Neural cell (in vitro differentiated cells): ENCODE results near the gene ADCYAP1. TPM values are rescaled to one million over a fixed set of nuclear protein-coding genes. Genes with fewer than 3 reads are reported as not detected.

Experiments
- H2AFZ ChIP-seq: fragments of 200-600, 300-800 bp; sonication (generic), shearing (Covaris generic); 2 replicates; pipeline ENCODE4 v1.6.0; 2014; ENCODE audit warnings: low read depth, mild to moderate bottlenecking, antibody characterized with exemption, low read length, moderate library complexity
- H3F3A ChIP-seq: fragments of 200-600 bp; shearing (Covaris generic); 2 replicates; pipeline ENCODE4 v1.6.1; 2016; ENCODE audit warnings: mild to moderate bottlenecking, moderate library complexity, mixed read lengths, antibody characterized with exemption, low read length; ENCODE audit not compliant: insufficient read depth, poor library complexity, severe bottlenecking
- H3K27ac ChIP-seq: fragments of 200-600, 300-800 bp; sonication (generic), shearing (Covaris generic); 2 replicates; pipeline ENCODE4 v1.5.1; 2014; ENCODE audit warnings: mild to moderate bottlenecking, low read length, moderate library complexity
- H3K27me3 ChIP-seq: fragments of 300-800, 200-600 bp; sonication (generic), shearing (Covaris generic); 2 replicates; pipeline ENCODE4 v1.6.0; 2014; ENCODE audit warnings: mild to moderate bottlenecking, low read depth, low read length, moderate library complexity; ENCODE audit not compliant: insufficient read depth
- H3K36me3 ChIP-seq: fragments of 300-800, 200-600 bp; sonication (generic), shearing (Covaris generic); 2 replicates; pipeline ENCODE4 v1.5.1; 2014; ENCODE audit warnings: mild to moderate bottlenecking, antibody characterized with exemption, low read length, moderate library complexity; ENCODE audit not compliant: insufficient read depth
- H3K4me2 ChIP-seq: fragments of 300-800, 200-600 bp; sonication (generic), shearing (Covaris generic); 2 replicates; pipeline ENCODE4 v1.6.0; 2014; ENCODE audit warnings: mild to moderate bottlenecking, low read length
- H3K4me3 ChIP-seq: fragments of 300-800, 200-600 bp; sonication (generic), shearing (Covaris generic); 2 replicates; pipeline ENCODE4 v1.5.1; 2014; ENCODE audit warnings: mild to moderate bottlenecking, low read length, moderate library complexity
- H3K79me2 ChIP-seq: fragments of 200-600 bp; shearing (Covaris generic); replicated peaks from 2 replicates; pipeline ENCODE4 v1.6.0; 2014; ENCODE audit warnings: mild to moderate bottlenecking, low read length, moderate library complexity; ENCODE audit not compliant: insufficient read depth
- H3K9ac ChIP-seq: fragments of 300-800, 200-600 bp; sonication (generic), shearing (Covaris generic); 2 replicates; pipeline ENCODE4 v1.6.1; 2016; ENCODE audit warnings: mild to moderate bottlenecking, low read length, mixed read lengths
- H3K9me2 ChIP-seq: fragments of 200-600 bp; shearing (Covaris generic); 2 replicates; pipeline ENCODE4 v1.6.1; 2016; ENCODE audit warnings: mild to moderate bottlenecking, low read length, mixed read lengths; ENCODE audit not compliant: insufficient read depth
- H3K9me3 ChIP-seq: fragments of 200-600, 300-800 bp; sonication (generic), shearing (Covaris generic); 2 replicates; pipeline ENCODE4 v1.6.1; 2016; ENCODE audit warnings: mild to moderate bottlenecking, mixed run types, low read length, moderate library complexity, mixed read lengths
- H4K20me1 ChIP-seq: fragments of 200-600 bp; shearing (Covaris generic); 2 replicates; pipeline ENCODE4 v1.6.1; 2016; ENCODE audit warnings: mild to moderate bottlenecking, mixed run types; ENCODE audit not compliant: insufficient read depth
- CTCF ChIP-seq: fragments of 450-650 bp; IDR thresholded peaks from 2 replicates; pipeline ENCODE4 v1.5.1; 2014; ENCODE audit warnings: antibody characterized with exemption, mild to moderate bottlenecking, moderate library complexity; ENCODE audit not compliant: poor library complexity, severe bottlenecking
- EP300 ChIP-seq: fragments of 450-650 bp; conservative IDR thresholded peaks from 2 replicates; pipeline ENCODE4 v1.6.1; 2014; ENCODE audit warnings: antibody characterized with exemption, mild to moderate bottlenecking, moderate library complexity; ENCODE audit not compliant: poor library complexity, severe bottlenecking
- EZH2 ChIP-seq: fragments of 200-600, 300-800 bp; shearing (Covaris generic), sonication (generic); IDR thresholded peaks from 2 replicates; pipeline ENCODE4 v1.6.1; 2014; ENCODE audit warnings: antibody characterized with exemption, low read length, borderline replicate concordance, mild to moderate bottlenecking; ENCODE audit not compliant: insufficient read depth, poor library complexity, severe bottlenecking
- MXI1 ChIP-seq: fragments of 450-650 bp; conservative IDR thresholded peaks from 2 replicates; pipeline ENCODE4 v1.6.1; 2014; ENCODE audit warnings: antibody characterized with exemption, mild to moderate bottlenecking; ENCODE audit not compliant: poor library complexity, severe bottlenecking
- POLR2AphosphoS5 ChIP-seq: IDR thresholded peaks from 2 replicates; pipeline ENCODE4 v1.6.1; 2012
- RAD21 ChIP-seq: fragments of 450-650 bp; conservative IDR thresholded peaks from 2 replicates; pipeline ENCODE4 v1.6.1; 2014; ENCODE audit warnings: antibody characterized with exemption, mild to moderate bottlenecking, moderate library complexity
- SMC3 ChIP-seq: fragments of 450-650 bp; conservative IDR thresholded peaks from 2 replicates; pipeline ENCODE4 v1.6.1; 2014; ENCODE audit warnings: antibody characterized with exemption, mild to moderate bottlenecking, moderate library complexity; ENCODE audit not compliant: poor library complexity
- TAF1 ChIP-seq: IDR thresholded peaks from 2 replicates; pipeline ENCODE4 v1.6.1; 2012; ENCODE audit warnings: low read depth
- polyA plus RNA-seq: library from polyadenylated mRNA; depleted of rRNA; stranded (reverse); fragments of >200 nt; gene quantifications from 2 replicates; pipeline ENCODE4 v1.2.3, GENCODE V29; 2014
- TF ChIP-seq, protein P1 (sequence below): IDR thresholded peaks from 2 replicates; pipeline ENCODE4 v1.6.1; 2012; ENCODE audit warnings: borderline replicate concordance

Gene ADCYAP1
- polyA plus RNA-seq, 1 donor from 2014 or later = 0.98 TPM

DNA sequence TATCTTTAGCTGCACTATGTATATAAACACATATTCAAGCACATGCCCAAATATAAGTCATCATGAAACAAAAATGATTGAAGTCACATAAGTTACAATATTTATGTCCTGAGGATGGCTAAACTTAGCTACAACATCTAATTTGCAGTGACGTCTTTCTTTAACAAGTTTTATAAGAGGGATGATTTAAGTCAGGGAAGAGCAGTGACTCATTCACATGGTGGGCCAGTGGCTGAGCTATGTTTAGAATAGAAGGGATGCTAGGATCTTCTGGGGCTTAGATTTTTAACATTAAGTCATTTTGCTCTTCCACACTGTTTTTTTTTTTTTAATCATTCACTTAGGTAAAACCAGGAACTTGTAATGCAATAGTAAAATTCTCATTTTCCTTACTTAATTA is 22.3 kb downstream of the ADCYAP1 start:
- Histone ChIP-seq H2AFZ (no peak overlapping the region), H3K27ac (no peak overlapping the region), H4K20me1 (no peaks in the 10 kb centered on the region), H3K9me3 (no peaks in the 10 kb centered on the region), H3K9ac (no peak overlapping the region), H3K36me3 (no peaks in the 10 kb centered on the region), H3F3A (peaks cover 8% of the 10 kb centered on the region), H3K9me2 (no peaks in the 10 kb centered on the region), H3K4me2 (no peak overlapping the region), H3K27me3 (no peaks in the 10 kb centered on the region), H3K79me2 (no peaks in the 10 kb centered on the region), H3K4me3 (no peak overlapping the region)
- TF ChIP-seq EZH2 (no peak), EP300 (no peak), POLR2AphosphoS5 (no peak), RAD21 (no peak), TAF1 (no peak), SMC3 (no peak), MXI1 (no peak), CTCF (no peak)
- TF ChIP-seq, protein P1, sequence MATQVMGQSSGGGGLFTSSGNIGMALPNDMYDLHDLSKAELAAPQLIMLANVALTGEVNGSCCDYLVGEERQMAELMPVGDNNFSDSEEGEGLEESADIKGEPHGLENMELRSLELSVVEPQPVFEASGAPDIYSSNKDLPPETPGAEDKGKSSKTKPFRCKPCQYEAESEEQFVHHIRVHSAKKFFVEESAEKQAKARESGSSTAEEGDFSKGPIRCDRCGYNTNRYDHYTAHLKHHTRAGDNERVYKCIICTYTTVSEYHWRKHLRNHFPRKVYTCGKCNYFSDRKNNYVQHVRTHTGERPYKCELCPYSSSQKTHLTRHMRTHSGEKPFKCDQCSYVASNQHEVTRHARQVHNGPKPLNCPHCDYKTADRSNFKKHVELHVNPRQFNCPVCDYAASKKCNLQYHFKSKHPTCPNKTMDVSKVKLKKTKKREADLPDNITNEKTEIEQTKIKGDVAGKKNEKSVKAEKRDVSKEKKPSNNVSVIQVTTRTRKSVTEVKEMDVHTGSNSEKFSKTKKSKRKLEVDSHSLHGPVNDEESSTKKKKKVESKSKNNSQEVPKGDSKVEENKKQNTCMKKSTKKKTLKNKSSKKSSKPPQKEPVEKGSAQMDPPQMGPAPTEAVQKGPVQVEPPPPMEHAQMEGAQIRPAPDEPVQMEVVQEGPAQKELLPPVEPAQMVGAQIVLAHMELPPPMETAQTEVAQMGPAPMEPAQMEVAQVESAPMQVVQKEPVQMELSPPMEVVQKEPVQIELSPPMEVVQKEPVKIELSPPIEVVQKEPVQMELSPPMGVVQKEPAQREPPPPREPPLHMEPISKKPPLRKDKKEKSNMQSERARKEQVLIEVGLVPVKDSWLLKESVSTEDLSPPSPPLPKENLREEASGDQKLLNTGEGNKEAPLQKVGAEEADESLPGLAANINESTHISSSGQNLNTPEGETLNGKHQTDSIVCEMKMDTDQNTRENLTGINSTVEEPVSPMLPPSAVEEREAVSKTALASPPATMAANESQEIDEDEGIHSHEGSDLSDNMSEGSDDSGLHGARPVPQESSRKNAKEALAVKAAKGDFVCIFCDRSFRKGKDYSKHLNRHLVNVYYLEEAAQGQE = no peak

- no peaks in the 10 kb centered on the region for H3K27me3 ChIP-seq
- H3K9me3 ChIP-seq = no peaks in the 10 kb centered on the region
- H3K27ac ChIP-seq = no peak overlapping the region
- H3K4me2 ChIP-seq = no peak overlapping the region
- no peaks in the 10 kb centered on the region for H3K9me2 ChIP-seq
- no peak overlapping the region for H2AFZ ChIP-seq
- H4K20me1 ChIP-seq = no peaks in the 10 kb centered on the region
- H3K9ac ChIP-seq = no peak overlapping the region
- no peaks in the 10 kb centered on the region for H3F3A ChIP-seq
- no peaks in the 10 kb centered on the region for H3K79me2 ChIP-seq
- no peak overlapping the region for H3K4me3 ChIP-seq
- no peaks in the 10 kb centered on the region for H3K36me3 ChIP-seq
- no peak for TF ChIP-seq EZH2
- TF ChIP-seq TAF1 = no peak
- TF ChIP-seq SMC3 = no peak
- TF ChIP-seq RAD21 = no peak
- TF ChIP-seq, protein P1 = no peak
- no peak for TF ChIP-seq MXI1
- TF ChIP-seq CTCF = no peak
- no peak for TF ChIP-seq EP300
- no peak for TF ChIP-seq POLR2AphosphoS5
Observed at GRCh38 chr18:933082-933481, 28.4 kb downstream of the ADCYAP1 start.
